Measurements from ENCODE around the gene SASH1. TPM values are rescaled to one million over a fixed set of nuclear protein-coding genes. Genes with fewer than 3 reads are reported as not detected.

SASH1 gene
- total and polyA plus RNA-seq, 2 of the 8 experiments (the other 6 are each of a cell fraction or from before 2014, with no cell fraction given) = 6.0 to 20.2 TPM

- H2BK5ac ChIP-seq (ENCODE audit: low read depth, low read length) = no peak overlapping the region
- H3K23ac ChIP-seq (ENCODE audit: insufficient read length) = no peak overlapping the region
- H3K23me2 ChIP-seq (ENCODE audit: low read depth, low read length) = peaks cover 1% of the 10 kb centered on the region; the same call in 1 of the 2 replicates
- no peak overlapping the region for H3K4me3 ChIP-seq (ENCODE audit: extremely low read depth in 1 of 4, insufficient read depth in 2 of 4, low read depth in 3 of 4, low read length in 4 of 4)
- no peak overlapping the region for H3K9ac ChIP-seq (replicated peaks in 1 of 4; ENCODE audit: extremely low read depth in 1 of 4, low read depth in 3 of 4, low read length in 3 of 4)
- no peaks in the 10 kb centered on the region for H3K27me3 ChIP-seq (replicated peaks in 1 of 4; ENCODE audit: control insufficient read depth in 3 of 4, extremely low read depth in 1 of 4, insufficient read depth in 3 of 4, low read length in 3 of 4)
- no peak overlapping the region for H3K18ac ChIP-seq (ENCODE audit: extremely low read depth, low read length)
- no peak overlapping the region for H2BK15ac ChIP-seq (ENCODE audit: low read length)
- POLR2A ChIA-PET (ENCODE audit: partially characterized antibody) = interaction anchor here (0.9 kb wide), 1 partner anchor 11 kb away, joined by 3 read pairs; no protein-coding TSS in a partner anchor
- no peak overlapping the region for H3K27ac ChIP-seq (ENCODE audit: low read depth, low read length)
- H3K14ac ChIP-seq (ENCODE audit: insufficient read length) = no peak overlapping the region
- FAIRE-seq (no peak), DNase-seq (ENCODE audit: low read depth in 1 of 2, low spot score in 2 of 2) (no peak)
- no peaks in the 10 kb centered on the region for H3K36me3 ChIP-seq (ENCODE audit: control insufficient read depth in 2 of 4, insufficient read depth in 4 of 4, low read length in 3 of 4)
- no peak overlapping the region for H3K4me2 ChIP-seq (ENCODE audit: insufficient read depth in 1 of 2, low read depth in 2 of 2, low read length in 2 of 2)
- peak overlapping the region; percentile 14 for H4K8ac ChIP-seq (ENCODE audit: extremely low read depth, insufficient read depth, low read length)
- H2BK120ac ChIP-seq (replicated peaks; ENCODE audit: low read depth, low read length) = no peak overlapping the region
- peaks cover 0 to 3% of the 10 kb centered on the region in 2 experiments for H4K20me1 ChIP-seq (replicated peaks in 1 of 2; ENCODE audit: control insufficient read depth in 1 of 2, insufficient read depth in 2 of 2, low read length in 2 of 2)
- H3K79me2 ChIP-seq (ENCODE audit: control insufficient read depth in 1 of 2, insufficient read depth in 2 of 2, low read length in 2 of 2) = peaks cover 0 to 8% of the 10 kb centered on the region in 2 experiments; a peak in 1 of 4 replicates
- no peak overlapping the region for H2AK5ac ChIP-seq (ENCODE audit: low read depth, low read length)
- CTCF ChIA-PET (ENCODE audit: partially characterized antibody) = interaction anchor here (0.5 to 1.0 kb wide), 3 partner anchors 11 to 240 kb away, joined by 3 read pairs; no protein-coding TSS in a partner anchor
- no peaks in the 10 kb centered on the region; the same call in 1 of the 2 replicates for H3K79me1 ChIP-seq (ENCODE audit: low read depth, low read length)
- H3K56ac ChIP-seq (replicated peaks; ENCODE audit: insufficient read length, low read depth, low read length) = no peak overlapping the region
- no peaks in the 10 kb centered on the region for H3K9me3 ChIP-seq (ENCODE audit: insufficient read depth in 2 of 2, low read depth in 1 of 2, low read length in 1 of 2)
- H4K5ac ChIP-seq (ENCODE audit: insufficient read length, low read depth, low read length) = no peak overlapping the region
- H2BK12ac ChIP-seq (ENCODE audit: low read depth, low read length) = no peak overlapping the region
- H2AFZ ChIP-seq (ENCODE audit: low read length) = no peak overlapping the region
- H3K4ac ChIP-seq (replicated peaks; ENCODE audit: insufficient read length, low read depth, low read length) = no peak overlapping the region
- WGBS, 2 experiments (ENCODE audit: extremely low coverage in 1 of 2, insufficient coverage in 1 of 2, insufficient read length in 1 of 2, insufficient replicate concordance in 2 of 2, low coverage in 1 of 2, low lambda C conversion rate in 2 of 2, missing lambda C conversion rate in 1 of 2) = 83% methylated on average over 7 of the region's 7 CpGs; no CpG with 5 or more reads in 1 of the 2 experiments
- H2BK20ac ChIP-seq (ENCODE audit: low read length) = no peak overlapping the region
- peaks cover 0 to 10% (median 3%) of the 10 kb centered on the region in 4 experiments; a peak in 3 of 7 replicates for H3K4me1 ChIP-seq (replicated peaks in 1 of 4; ENCODE audit: control insufficient read depth in 3 of 4, insufficient read depth in 4 of 4, low read length in 3 of 4)
- no peak overlapping the region for H4K91ac ChIP-seq (replicated peaks; ENCODE audit: insufficient read length, low read length)
- TF ChIP-seq CBX5 (IDR thresholded peaks at IDR 0.05; ENCODE audit: low read depth, low read length) (no peak), SAP30 (IDR thresholded peaks at IDR 0.05; ENCODE audit: insufficient read depth, insufficient replicate concordance, low read length) (no peak), RFX5 (IDR thresholded peaks at IDR 0.05; ENCODE audit: borderline replicate concordance, low read depth, low read length) (no peak), SIRT6 (IDR thresholded peaks at IDR 0.05; ENCODE audit: low read length) (no peak), PHF8 (conservative IDR thresholded peaks at IDR 0.05; ENCODE audit: low read depth, low read length) (no peak), SP2 (IDR thresholded peaks at IDR 0.05; ENCODE audit: low read length) (no peak), KDM1A (IDR thresholded peaks at IDR 0.05; ENCODE audit: borderline replicate concordance, low read length) (no peak), EGR1 (IDR thresholded peaks at IDR 0.05; ENCODE audit: borderline replicate concordance, low read depth, low read length) (no peak), POU5F1 (IDR thresholded peaks at IDR 0.05; ENCODE audit: low read depth, low read length) (no peak), TCF12 (IDR thresholded peaks at IDR 0.05; ENCODE audit: low read depth, low read length) (no peak), E2F6 (IDR thresholded peaks at IDR 0.05) (no peak), FOSL1 (IDR thresholded peaks at IDR 0.05; ENCODE audit: insufficient read depth, low read depth, low read length) (no peak), RXRA (IDR thresholded peaks at IDR 0.05; ENCODE audit: insufficient read depth, low read depth, low read length) (no peak)
These were observed 73.8 kb downstream of the SASH1 start for GRCh38 chr6:148416330-148416965.

Data from H1 (cell line).